PC-3 (cell line): ENCODE measurements around the gene ATP8A1. TPM values are rescaled to one million over a fixed set of nuclear protein-coding genes. Genes with fewer than 3 reads are reported as not detected.

Experiments used
- ATAC-seq: fragments of 200-7000 bp; cut with Tn5 transposase; 2 replicates; pipeline ENCODE4 v1.9.1; 2020; ENCODE audit warnings: mild to moderate bottlenecking, moderate library complexity
- BruUV-seq: library from RNA; stranded (reverse); fragments of 400-500 nt; replicated peaks from 2 replicates; lab custom pipeline; 2021; lab: Mats Ljungman, UMichigan
- CTCF ChIA-PET: fragments of 300-600 bp; sonication (Branson Sonifier 250); formaldehyde crosslinking; loops from one replicate; lab custom pipeline; 2022; ENCODE audit warnings: antibody characterized with exemption; lab: Charles Lee
- POLR2A ChIA-PET: fragments of 300-600 bp; sonication (Branson Sonifier 250); formaldehyde crosslinking; loops from one replicate; lab custom pipeline; 2022; ENCODE audit warnings: antibody characterized with exemption; ENCODE audit not compliant: unreplicated experiment; lab: Charles Lee
- DNase-seq: peaks from one replicate; pipeline ENCODE4 v3.0.0-alpha.2; 2015
- H2AFZ ChIP-seq: fragments of 300-600 bp; sonication (generic); 2 replicates; pipeline ENCODE4 v1.6.0; 2016; ENCODE audit warnings: antibody characterized with exemption, low read length
- H3F3A ChIP-seq: fragments of 300-600 bp; sonication (generic); one replicate; pipeline ENCODE4 v1.6.0; 2017; ENCODE audit warnings: antibody characterized with exemption, low read length, control low read depth, mild to moderate bottlenecking; ENCODE audit not compliant: unreplicated experiment
- H3K27ac ChIP-seq: fragments of 300-600 bp; sonication (generic); 2 replicates; pipeline ENCODE4 v1.5.1; 2016; ENCODE audit warnings: mild to moderate bottlenecking, low read length
- H3K27me3 ChIP-seq: fragments of 300-600 bp; sonication (generic); 2 replicates; pipeline ENCODE4 v1.6.1; 2016; ENCODE audit warnings: low read length, mixed read lengths
- H3K36me3 ChIP-seq: fragments of 300-600 bp; sonication (generic); 2 replicates; pipeline ENCODE4 v1.6.1; 2016; ENCODE audit warnings: low read depth, mixed run types, low read length, mixed read lengths
- H3K4me1 ChIP-seq: fragments of 300-600 bp; sonication (generic); 2 replicates; pipeline ENCODE4 v1.5.1; 2016; ENCODE audit warnings: low read length; ENCODE audit not compliant: insufficient read depth
- H3K4me2 ChIP-seq: fragments of 300-600 bp; sonication (generic); 2 replicates; pipeline ENCODE4 v1.6.0; 2016; ENCODE audit warnings: low read length
- H3K4me3 ChIP-seq: fragments of 300-600 bp; sonication (generic); 2 replicates; pipeline ENCODE4 v1.5.1; 2016; ENCODE audit warnings: mild to moderate bottlenecking, low read length, mixed read lengths
- H3K79me2 ChIP-seq: fragments of 300-600 bp; sonication (generic); 2 replicates; pipeline ENCODE4 v1.6.1; 2017; ENCODE audit warnings: low read length, mixed read lengths
- H3K9ac ChIP-seq: fragments of 300-600 bp; sonication (generic); 2 replicates; pipeline ENCODE4 v1.6.0; 2016; ENCODE audit warnings: mild to moderate bottlenecking, low read length
- H3K9me2 ChIP-seq: fragments of 300-600 bp; sonication (generic); replicated peaks from 2 replicates; pipeline ENCODE4 v1.6.1; 2016; ENCODE audit warnings: mixed run types, low read length, mixed read lengths
- H3K9me3 ChIP-seq: fragments of 300-600 bp; sonication (generic); 2 replicates; pipeline ENCODE4 v1.6.1; 2016; ENCODE audit warnings: low read length, mixed read lengths
- H4K20me1 ChIP-seq: fragments of 300-600 bp; sonication (generic); 2 replicates; pipeline ENCODE4 v1.6.1; 2016; ENCODE audit warnings: low read length, mixed read lengths
- CTCF ChIP-seq: fragments of 300-600 bp; sonication (generic); conservative IDR thresholded peaks from 2 replicates; pipeline ENCODE4 v1.5.1; 2017; ENCODE audit warnings: antibody characterized with exemption, low read depth, mild to moderate bottlenecking, low read length
- EZH2 ChIP-seq: fragments of 300-600 bp; sonication (generic); IDR thresholded peaks from one replicate; pipeline ENCODE4 v1.6.1; 2017; ENCODE audit warnings: antibody characterized with exemption, mild to moderate bottlenecking, low read length; ENCODE audit not compliant: unreplicated experiment
- EZH2phosphoT487 ChIP-seq: fragments of 300-600 bp; sonication (generic); IDR thresholded peaks from 2 replicates; pipeline ENCODE4 v1.6.1; 2018; ENCODE audit warnings: mild to moderate bottlenecking, antibody characterized with exemption, low read length, borderline replicate concordance
- intact Hi-C: fragments of 100-400 bp; cut with micrococcal nuclease; formaldehyde crosslinking; loops from 2 replicates; pipeline ENCODE4 v1.9.0; 2023
- total RNA-seq: library from RNA; depleted of rRNA; stranded (reverse); fragments of >200 nt; gene quantifications from 2 replicates; pipeline ENCODE4 v1.2.3, GENCODE V29; 2014

The ATP8A1 gene
- total RNA-seq, 1 experiment from 2014 or later = 3.9 TPM

GRCh38 chr4:42401171-42401570 is 255.7 kb downstream of the ATP8A1 start:
- peak; percentile 55 for TF ChIP-seq CTCF
- TF ChIP-seq EZH2 = no peak
- H3K4me1 ChIP-seq = peaks cover 11% of the 10 kb centered on the region; the same call in 1 of the 2 replicates
- H3K9ac ChIP-seq = no peak overlapping the region
- DNase-seq = peak; percentile 53
- H3K9me3 ChIP-seq = no peaks in the 10 kb centered on the region
- peaks cover 45% of the 10 kb centered on the region for H3K79me2 ChIP-seq
- BruUV-seq = no TSS peak
- H3K27me3 ChIP-seq = no peaks in the 10 kb centered on the region
- H3K9me2 ChIP-seq = no peaks in the 10 kb centered on the region
- H3K27ac ChIP-seq = no peak overlapping the region
- H3K4me2 ChIP-seq = peak overlapping the region; percentile 91; the same call in 1 of the 2 replicates
- ChIA-PET POLR2A (interaction anchor here (0.7 kb wide), 2 partner anchors 29 to 181 kb away, joined by 3 to 5 read pairs; no protein-coding TSS in a partner anchor), CTCF (interaction anchor here (1.2 kb wide), 2 partner anchors 30 to 119 kb away, joined by 5 read pairs; no protein-coding TSS in a partner anchor)
- no peaks in the 10 kb centered on the region for H3K36me3 ChIP-seq
- intact Hi-C loops = loop anchor here (1.0 to 2.0 kb wide), 2 partner anchors 118 to 119 kb away; no protein-coding TSS in a partner anchor
- H2AFZ ChIP-seq = no peak overlapping the region
- H3K4me3 ChIP-seq = no peak overlapping the region; the same call in 1 of the 2 replicates
- no peaks in the 10 kb centered on the region for H3F3A ChIP-seq
- H4K20me1 ChIP-seq = no peaks in the 10 kb centered on the region
- ATAC-seq = no peak

- H3K36me3 ChIP-seq = no peaks in the 10 kb centered on the region
- peaks cover 11% of the 10 kb centered on the region; the same call in 1 of the 2 replicates for H3K4me1 ChIP-seq
- peak overlapping the region; percentile 69 for H3K9ac ChIP-seq
- BruUV-seq = no TSS peak
- no peaks in the 10 kb centered on the region for H3K9me2 ChIP-seq
- no peaks in the 10 kb centered on the region for H3F3A ChIP-seq
- no peaks in the 10 kb centered on the region for H3K9me3 ChIP-seq
- peak overlapping the region; percentile 90 for H3K4me3 ChIP-seq
- TF ChIP-seq EZH2phosphoT487 = no peak
- intact Hi-C loops = no loop called here
- DNase-seq (peak; percentile 2), ATAC-seq (no peak)
- CTCF ChIA-PET = no interaction called here
- H3K27ac ChIP-seq = no peak overlapping the region
- H2AFZ ChIP-seq = peak overlapping the region; percentile 97; the same call in 1 of the 2 replicates
- POLR2A ChIA-PET = interaction anchor here (0.8 kb wide), 1 partner anchor 10 kb away, joined by 5 read pairs; no protein-coding TSS in a partner anchor
- peak overlapping the region; percentile 91 for H3K4me2 ChIP-seq
- no peaks in the 10 kb centered on the region for H3K27me3 ChIP-seq
- no peaks in the 10 kb centered on the region for H4K20me1 ChIP-seq
- H3K79me2 ChIP-seq = peaks cover 45% of the 10 kb centered on the region
Observed at GRCh38 chr4:42399393-42399792, 257.5 kb downstream of the ATP8A1 start.

- ATAC-seq = no peak
- Histone ChIP-seq H3K4me1 (peaks cover 11% of the 10 kb centered on the region; the same call in 1 of the 2 replicates), H4K20me1 (no peaks in the 10 kb centered on the region), H3K9me3 (no peaks in the 10 kb centered on the region), H3K79me2 (peaks cover 45% of the 10 kb centered on the region), H3K27me3 (no peaks in the 10 kb centered on the region), H3K9ac (peak overlapping the region; percentile 69), H3F3A (no peaks in the 10 kb centered on the region), H3K36me3 (no peaks in the 10 kb centered on the region), H3K27ac (no peak overlapping the region), H3K9me2 (no peaks in the 10 kb centered on the region), H2AFZ (peak overlapping the region; percentile 97), H3K4me2 (peak overlapping the region; percentile 91), H3K4me3 (peak overlapping the region; percentile 90)
- POLR2A ChIA-PET = no interaction called here
- BruUV-seq = no TSS peak
- DNase-seq = peak; percentile 9
- CTCF ChIA-PET = no interaction called here
- TF ChIP-seq EZH2 (no peak), EZH2phosphoT487 (no peak), CTCF (no peak)
- intact Hi-C loops = no loop called here
Observed at GRCh38 chr4:42398871-42399331, 258.0 kb downstream of the ATP8A1 start.
